Testis (tissue), 2 donors: ENCODE results near the gene WNK2.

Source experiments
- CTCF ChIP-seq, 3 experiments: fragments of 450-650 bp in 2 of 3; fragments of 200-600 bp in 1 of 3; sonication (generic) in 1 of 3; IDR thresholded peaks; one replicate each; pipeline ENCODE4 v1.5.1; 2016 to 2019; ENCODE audit warnings: antibody characterized with exemption in 3 of 3, mild to moderate bottlenecking in 2 of 3, moderate library complexity in 1 of 3
- POLR2A ChIP-seq: fragments of 450-650 bp; IDR thresholded peaks from one replicate; pipeline ENCODE4 v1.6.1; 2017; ENCODE audit warnings: antibody characterized with exemption, mild to moderate bottlenecking, moderate library complexity

GRCh38 chr9:93364734-93365426 is 180.9 kb downstream of the WNK2 start:
- TF ChIP-seq CTCF (IDR thresholded peaks at IDR 0.05), result no peak
- no peak for TF ChIP-seq POLR2A
